Fibroblast of skin of left biceps (primary cell): ENCODE measurements around the gene ADD1.

Source experiments
- DNase-seq, 2 experiments: peaks; one replicate each; pipeline ENCODE4 v3.0.0-alpha.2; 2013; ENCODE audit warnings: low read depth in 2 of 2

The ADD1 gene

GRCh38 chr4:2835978-2836377 lies 7.7 kb upstream of the ADD1 start:
- no peak for DNase-seq

DNA sequence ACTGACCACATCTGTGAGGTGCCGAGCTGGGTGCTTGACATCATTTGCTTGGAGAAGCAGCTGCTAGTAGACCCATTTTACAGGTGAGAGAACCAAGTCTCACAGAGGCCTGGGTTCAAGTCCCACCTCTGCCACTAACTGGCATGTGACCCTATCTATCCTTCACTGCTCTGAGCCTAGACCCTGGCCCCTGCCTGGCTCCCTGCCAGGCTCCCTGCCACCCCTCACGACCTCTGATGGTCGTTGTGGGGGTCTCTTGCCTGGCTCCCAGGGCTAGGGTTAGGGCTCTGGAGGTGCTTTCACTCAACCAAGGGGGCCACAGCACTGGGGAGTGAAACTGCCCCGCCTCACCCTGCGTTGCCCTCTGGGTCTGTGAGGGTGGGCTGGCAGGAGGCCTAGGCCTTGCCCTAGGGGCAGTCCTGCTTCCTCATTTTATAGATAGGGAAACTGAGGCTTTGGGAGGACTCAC lies 7.2 kb upstream of the ADD1 start:
- DNase-seq = no peak

DNA sequence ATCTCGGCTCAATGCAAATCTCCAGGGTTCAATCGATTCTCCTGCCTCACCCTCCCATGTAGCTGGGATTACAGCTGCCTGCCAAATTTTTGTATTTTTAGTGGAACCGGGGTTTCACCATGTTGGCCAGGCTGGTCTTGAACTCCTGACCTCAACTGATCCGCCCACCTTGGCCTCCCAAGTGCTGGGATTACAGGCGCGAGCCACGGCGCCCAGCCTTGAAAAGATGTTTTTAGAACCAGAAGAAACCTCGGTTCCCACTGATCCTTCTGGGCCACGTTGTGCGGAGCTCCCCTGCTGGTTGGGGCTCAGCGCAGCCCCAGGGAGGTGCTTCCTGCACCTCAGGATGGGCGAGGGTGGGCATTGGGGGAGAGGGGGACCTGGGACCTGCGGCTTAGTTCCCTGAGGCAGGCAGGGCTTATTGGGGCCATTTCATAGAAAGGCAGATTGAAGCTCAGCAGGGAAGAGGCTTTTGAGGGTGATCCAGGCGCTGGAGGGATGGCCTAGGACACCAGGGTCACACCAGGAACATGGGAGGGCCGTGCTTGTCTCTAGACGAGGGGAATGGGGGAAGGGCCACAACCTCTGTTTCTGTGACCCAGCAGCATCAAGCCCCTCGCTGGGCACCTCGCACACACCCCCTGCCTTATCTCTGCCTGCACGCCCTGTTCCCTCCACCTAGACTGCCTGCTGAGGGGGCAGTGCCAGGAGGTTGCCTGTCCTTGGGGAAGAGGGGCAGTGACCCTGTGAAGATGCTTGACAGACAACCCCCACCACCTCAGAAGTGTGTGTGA lies 6.3 kb upstream of the ADD1 start:
- DNase-seq = no peak

GRCh38 chr4:2837904-2838496 lies 5.6 kb upstream of the ADD1 start:
- peak in 1 of 2 experiments; percentile 13 for DNase-seq

DNA sequence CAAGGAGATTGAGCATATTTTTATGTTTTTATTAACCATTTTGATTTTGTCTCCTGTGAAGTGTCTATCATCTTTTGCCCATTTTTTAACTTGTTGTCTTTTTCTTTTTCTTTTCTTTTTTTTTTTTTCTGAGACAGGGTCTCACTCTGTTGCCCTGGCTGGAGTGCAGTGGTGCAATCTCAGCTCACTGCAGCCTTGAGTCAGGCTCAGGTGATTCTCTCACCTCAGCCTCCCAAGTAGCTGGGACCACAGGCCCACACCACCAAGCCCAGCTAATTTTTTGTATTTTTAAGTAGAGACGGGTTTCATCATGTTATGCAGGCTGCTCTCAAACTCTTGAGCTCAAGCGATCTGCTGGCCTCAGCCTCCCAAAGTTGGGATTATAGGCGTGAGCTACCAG lies 4.6 kb upstream of the ADD1 start:
- no peak for DNase-seq

DNA sequence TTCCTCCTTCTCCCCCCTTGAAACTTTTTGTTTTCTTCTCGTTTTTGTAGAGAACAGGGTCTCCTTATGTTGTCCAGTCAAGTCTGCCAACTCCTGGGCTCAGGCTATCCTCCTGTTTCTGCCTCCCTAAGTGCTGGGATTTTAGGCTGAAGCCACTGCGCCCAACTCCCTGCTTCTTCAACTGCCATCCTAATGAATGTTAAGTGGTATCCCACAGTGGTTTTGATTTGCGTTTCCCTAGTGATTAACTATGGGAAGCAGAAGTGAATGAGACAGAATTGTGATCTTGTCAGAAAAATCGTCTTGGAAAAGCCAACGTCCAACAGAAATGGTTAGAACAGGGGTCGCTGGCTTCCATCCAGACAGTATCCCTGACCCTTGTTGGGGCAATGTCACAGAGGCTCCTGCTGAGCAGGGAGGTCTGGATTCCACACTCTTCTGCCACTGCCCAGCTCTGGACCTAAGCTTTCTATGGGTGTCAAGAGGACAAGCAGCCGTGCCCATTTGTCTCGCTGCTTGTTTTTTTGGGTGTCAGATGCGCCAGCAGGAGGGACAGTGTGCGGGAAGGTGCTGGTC lies 869 bp upstream of the ADD1 start:
- no peak for DNase-seq

- no peak for DNase-seq
Measured at GRCh38 chr4:2843941-2844584, 419 bp downstream of the ADD1 start.

DNA sequence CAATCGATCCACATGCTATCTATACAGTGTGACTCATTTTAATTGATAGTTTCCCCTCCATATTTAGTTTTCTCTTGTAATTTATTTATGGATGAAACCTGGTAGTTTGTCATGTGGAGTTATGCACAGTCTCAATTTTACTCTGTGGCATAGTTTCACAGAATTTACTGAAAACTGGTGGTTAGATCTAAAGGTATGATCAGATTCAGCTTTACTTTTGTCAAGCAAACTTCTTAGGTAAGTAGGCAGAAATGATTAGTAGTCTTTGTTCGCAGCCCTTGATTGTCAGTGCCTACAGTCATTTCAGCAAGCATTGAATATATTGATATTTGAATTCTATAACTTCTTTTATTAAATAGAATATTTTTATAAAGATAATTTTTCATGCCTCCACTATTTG lies 2.5 kb downstream of the ADD1 start:
- DNase-seq = no peak

GRCh38 chr4:2847302-2847871 lies 3.7 kb downstream of the ADD1 start:
- DNase-seq = no peak

GRCh38 chr4:2848449-2848848 lies 4.8 kb downstream of the ADD1 start:
- DNase-seq = no peak

GRCh38 chr4:2849267-2850152 lies 5.9 kb downstream of the ADD1 start:
- peak in 1 of 2 experiments; percentile 8 for DNase-seq

DNA sequence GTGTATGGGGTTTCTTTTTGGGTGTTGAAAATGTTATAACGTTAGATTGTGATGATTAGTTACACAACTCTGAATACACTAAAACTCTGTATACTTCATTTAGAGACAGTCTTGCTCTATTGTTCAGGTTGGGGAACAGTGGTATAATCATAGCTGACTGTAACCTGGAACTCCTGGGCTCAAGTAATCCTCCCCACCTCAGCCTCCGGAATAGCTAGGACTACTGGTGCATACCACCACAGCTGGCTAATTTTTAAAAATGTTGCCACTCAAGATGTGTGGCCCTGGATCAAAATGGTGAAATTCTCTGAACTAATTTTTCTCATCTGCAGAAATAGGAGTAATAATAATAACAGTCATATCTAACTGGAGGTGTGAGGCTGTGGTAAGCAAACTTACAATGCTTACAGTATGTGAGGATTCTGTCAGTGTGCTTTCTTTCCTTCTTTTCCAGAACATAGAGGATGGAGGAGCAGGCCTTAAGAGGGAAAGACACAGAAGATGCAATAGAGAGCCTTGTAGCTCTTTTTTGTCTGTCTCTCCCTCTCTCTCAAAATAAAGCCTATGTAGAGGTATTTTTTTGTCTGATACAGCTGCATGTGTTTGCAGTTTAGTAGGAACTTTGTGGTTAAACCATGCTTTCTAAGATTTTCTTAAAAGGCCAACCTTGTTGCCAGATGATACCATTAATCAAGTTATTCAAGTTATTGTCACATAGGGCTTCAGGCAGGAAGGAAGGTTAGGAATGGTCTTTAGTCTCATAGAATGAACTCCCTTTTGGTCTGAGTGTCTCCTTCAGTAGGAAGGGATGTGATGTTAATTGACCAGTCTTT lies 7.5 kb downstream of the ADD1 start:
- peak in 1 of 2 experiments; percentile 20 for DNase-seq

DNA sequence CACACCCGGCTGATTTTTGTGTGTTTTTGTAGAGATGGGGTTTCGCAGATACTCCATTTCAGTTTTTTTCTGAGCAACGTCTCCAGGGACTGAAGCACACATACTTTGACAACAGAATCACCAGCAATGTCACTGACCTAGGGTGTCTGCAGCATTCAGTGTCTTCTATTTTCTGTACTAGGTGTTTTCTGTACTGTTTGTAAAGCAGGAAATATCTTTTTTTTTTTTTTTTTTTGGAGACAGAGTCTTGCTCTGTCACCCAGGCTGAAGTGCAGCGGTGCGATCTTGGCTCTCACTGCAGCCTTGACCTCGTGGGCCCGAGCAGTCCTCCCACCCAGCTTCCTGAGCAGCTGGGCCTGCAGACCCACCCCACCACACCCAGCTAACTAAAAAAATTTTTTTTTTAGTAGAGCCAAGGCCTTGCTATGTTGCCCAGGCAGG lies 8.9 kb downstream of the ADD1 start:
- DNase-seq = no peak

- no peak for DNase-seq
Measured at GRCh38 chr4:2855584-2855983, 11.9 kb downstream of the ADD1 start.

- DNase-seq = no peak
Measured at GRCh38 chr4:2856266-2856665, 12.6 kb downstream of the ADD1 start.

DNA sequence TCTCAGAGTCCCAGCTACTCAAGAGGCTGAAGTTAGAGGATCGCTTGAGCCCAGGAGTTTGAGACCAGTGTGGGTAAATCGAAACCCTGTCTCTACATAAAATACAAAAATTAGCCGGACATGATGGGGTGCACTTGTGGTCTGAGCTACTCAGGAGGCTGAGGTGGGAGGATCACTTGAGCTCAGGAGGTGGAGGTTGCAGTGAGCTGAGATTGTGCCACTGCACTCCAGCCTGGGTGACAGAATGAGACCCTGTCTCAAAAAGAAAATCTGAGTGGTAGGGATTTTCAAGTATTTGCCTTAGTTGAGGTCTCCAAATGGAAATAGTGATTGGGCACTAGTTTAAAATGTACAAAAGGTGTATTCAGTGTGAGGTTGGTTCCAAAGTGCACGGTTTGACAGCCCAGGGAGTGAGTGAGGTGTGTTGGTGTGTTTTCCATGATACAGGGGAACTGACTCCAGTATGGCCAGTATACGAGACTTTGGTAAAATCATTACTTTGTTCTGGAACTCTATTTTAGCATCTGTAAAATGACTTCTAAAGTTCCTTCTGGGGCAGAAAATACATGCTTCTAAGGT lies 13.8 kb downstream of the ADD1 start:
- no peak for DNase-seq

DNA sequence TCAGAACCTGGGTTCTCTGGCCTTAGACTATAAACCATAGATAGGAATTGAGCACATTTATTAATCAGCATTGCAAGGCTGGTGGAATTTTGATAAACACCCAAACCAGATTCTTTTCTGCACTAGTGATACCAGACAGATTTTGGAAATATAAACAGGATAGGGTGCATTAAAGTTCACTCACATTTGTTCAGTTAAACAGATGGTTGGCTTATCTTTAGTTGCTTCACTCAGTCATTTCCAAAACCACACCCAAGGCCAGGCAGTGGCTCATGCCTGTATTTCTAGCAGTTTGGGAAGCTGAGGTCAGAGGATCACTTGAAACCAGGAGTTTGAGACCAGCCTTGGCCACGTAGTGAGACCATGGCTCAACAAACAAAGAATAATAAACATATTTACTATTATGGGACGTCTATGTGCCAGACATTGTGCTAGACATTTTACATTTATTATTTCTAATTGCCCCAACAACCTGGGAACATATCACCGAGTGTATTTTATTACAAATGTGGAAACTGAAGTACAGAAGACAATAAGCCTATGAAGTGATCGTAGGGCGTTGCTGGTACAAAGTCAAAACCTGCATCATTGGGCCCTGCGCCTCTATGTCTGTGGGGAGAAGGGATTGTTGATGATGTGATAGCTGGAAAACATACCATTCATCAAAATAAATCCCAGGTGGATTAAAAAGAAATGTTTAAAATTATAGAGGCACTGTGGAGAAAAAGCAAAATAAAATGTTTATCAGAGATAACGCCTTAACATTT lies 15.0 kb downstream of the ADD1 start:
- no peak for DNase-seq

DNA sequence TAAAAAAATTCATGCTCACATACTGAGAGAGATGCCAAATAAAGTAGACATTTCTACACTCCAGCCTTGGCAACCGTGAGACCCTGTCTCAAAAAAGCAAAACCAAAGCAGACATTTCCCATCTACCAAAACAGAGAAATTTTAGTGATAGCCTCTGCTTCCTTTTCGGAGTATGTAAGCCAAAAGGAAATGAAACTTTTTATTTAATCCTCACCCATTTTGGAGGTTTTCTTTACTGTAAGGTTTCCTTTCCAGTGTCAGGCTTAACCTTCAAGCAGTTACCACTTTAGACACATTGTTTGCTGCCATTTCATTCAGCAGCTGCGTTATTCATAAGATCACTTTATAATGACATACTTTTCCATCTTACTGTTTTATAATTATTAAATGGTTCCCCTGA lies 15.9 kb downstream of the ADD1 start:
- no peak for DNase-seq
